ENCODE data around the gene SPATA2. TPM values are rescaled to one million over a fixed set of nuclear protein-coding genes. Genes with fewer than 3 reads are reported as not detected.

Gene SPATA2
- total and polyA plus RNA-seq, 2 of the 8 experiments (the other 6 are each of a cell fraction or from before 2014, with no cell fraction given), result 11.0 to 13.0 TPM

GRCh38 chr20:49919009-49919408 is 3.7 kb upstream of the SPATA2 start:
- no peak for DNase-seq (ENCODE audit: low read depth in 1 of 2, low spot score in 2 of 2)
- peaks cover 0 to 4% of the 10 kb centered on the region in 2 experiments for H4K20me1 ChIP-seq (replicated peaks in 1 of 2; ENCODE audit: control insufficient read depth in 1 of 2, insufficient read depth in 2 of 2, low read length in 2 of 2)
- no peak overlapping the region for H3K18ac ChIP-seq (ENCODE audit: extremely low read depth, low read length)
- no peaks in the 10 kb centered on the region for H3K9me3 ChIP-seq (ENCODE audit: insufficient read depth in 2 of 2, low read depth in 1 of 2, low read length in 1 of 2)
- H3K79me1 ChIP-seq (ENCODE audit: low read depth, low read length), result no peaks in the 10 kb centered on the region
- no peak overlapping the region for H3K27ac ChIP-seq (ENCODE audit: low read depth, low read length)
- H3K14ac ChIP-seq (ENCODE audit: insufficient read length), result no peak overlapping the region
- no peak overlapping the region for H3K56ac ChIP-seq (replicated peaks; ENCODE audit: insufficient read length, low read depth, low read length)
- H2AK5ac ChIP-seq (ENCODE audit: low read depth, low read length), result no peak overlapping the region
- no peak overlapping the region for H2BK12ac ChIP-seq (ENCODE audit: low read depth, low read length)
- CTCF ChIA-PET (ENCODE audit: partially characterized antibody), result interaction anchor here (0.9 to 1.3 kb wide), 4 partner anchors 9 to 32 kb away, joined by 3 to 5 read pairs (median 3); no protein-coding TSS in a partner anchor
- H2BK5ac ChIP-seq (ENCODE audit: low read depth, low read length), result no peak overlapping the region
- no peak overlapping the region for H4K5ac ChIP-seq (ENCODE audit: insufficient read length, low read depth, low read length)
- peaks cover 8% of the 10 kb centered on the region for H3K23me2 ChIP-seq (ENCODE audit: low read depth, low read length)
- no peak overlapping the region for H3K4me2 ChIP-seq (ENCODE audit: insufficient read depth in 1 of 2, low read depth in 2 of 2, low read length in 2 of 2)
- no peak overlapping the region for H3K23ac ChIP-seq (ENCODE audit: insufficient read length)
- H3K4ac ChIP-seq (replicated peaks; ENCODE audit: insufficient read length, low read depth, low read length), result no peak overlapping the region
- no peak overlapping the region for H3K4me3 ChIP-seq (ENCODE audit: extremely low read depth in 1 of 4, insufficient read depth in 2 of 4, low read depth in 3 of 4, low read length in 4 of 4)
- no peak overlapping the region for H3K9ac ChIP-seq (replicated peaks in 1 of 4; ENCODE audit: extremely low read depth in 1 of 4, low read depth in 3 of 4, low read length in 3 of 4)
- H2BK20ac ChIP-seq (ENCODE audit: low read length), result no peak overlapping the region
- FAIRE-seq, result no peak
- POLR2A ChIA-PET (ENCODE audit: partially characterized antibody), result no interaction called here
- peaks cover 0 to 6% (median 1%) of the 10 kb centered on the region in 4 experiments; a peak in 1 of 7 replicates for H3K4me1 ChIP-seq (replicated peaks in 1 of 4; ENCODE audit: control insufficient read depth in 3 of 4, insufficient read depth in 4 of 4, low read length in 3 of 4)
- TF ChIP-seq EP300 (IDR thresholded peaks at IDR 0.05; ENCODE audit: borderline replicate concordance in 1 of 2, low read depth in 2 of 2, low read length in 2 of 2), result no peak
- TF ChIP-seq TAF7 (optimal IDR thresholded peaks at IDR 0.05; ENCODE audit: borderline replicate concordance, low read depth, low read length), result no peak
- no peak for TF ChIP-seq SAP30 (IDR thresholded peaks at IDR 0.05; ENCODE audit: insufficient read depth, insufficient replicate concordance, low read length)
- H3K79me2 ChIP-seq (ENCODE audit: control insufficient read depth in 1 of 2, insufficient read depth in 2 of 2, low read length in 2 of 2), result peaks cover 0 to 10% of the 10 kb centered on the region in 2 experiments; a peak in 2 of 4 replicates
- no peak overlapping the region for H4K8ac ChIP-seq (ENCODE audit: extremely low read depth, insufficient read depth, low read length)
- no peaks in the 10 kb centered on the region for H3K36me3 ChIP-seq (ENCODE audit: control insufficient read depth in 2 of 4, insufficient read depth in 4 of 4, low read length in 3 of 4)
- no peak overlapping the region for H4K91ac ChIP-seq (replicated peaks; ENCODE audit: insufficient read length, low read length)
- no peak overlapping the region for H2BK120ac ChIP-seq (replicated peaks; ENCODE audit: low read depth, low read length)
- H3K27me3 ChIP-seq (replicated peaks in 1 of 4; ENCODE audit: control insufficient read depth in 3 of 4, extremely low read depth in 1 of 4, insufficient read depth in 3 of 4, low read length in 3 of 4), result no peaks in the 10 kb centered on the region
- H2BK15ac ChIP-seq (ENCODE audit: low read length), result no peak overlapping the region
- H2AFZ ChIP-seq (ENCODE audit: low read length), result no peak overlapping the region
- WGBS, 2 experiments (ENCODE audit: extremely low coverage in 1 of 2, insufficient coverage in 1 of 2, insufficient read length in 1 of 2, insufficient replicate concordance in 2 of 2, low coverage in 1 of 2, low lambda C conversion rate in 2 of 2, missing lambda C conversion rate in 1 of 2), result 76% methylated on average over 7 of the region's 7 CpGs; no CpG with 5 or more reads in 1 of the 2 experiments

All from H1 (cell line).